ENCODE results near the gene MCM3AP.

The MCM3AP gene

GRCh38 chr21:46223217-46223616 is 62.2 kb downstream of the MCM3AP start:
- no peak overlapping the region for H3K27ac ChIP-seq
- H3K4me3 ChIP-seq = no peak overlapping the region

- Histone ChIP-seq H3K4me3 (no peak overlapping the region), H3K27ac (no peak overlapping the region)
Observed at GRCh38 chr21:46222436-46223116, 62.8 kb downstream of the MCM3AP start.

- H3K27ac ChIP-seq = no peak overlapping the region
- no peak overlapping the region for H3K4me3 ChIP-seq
Observed at GRCh38 chr21:46221664-46222435, 63.6 kb downstream of the MCM3AP start.

DNA sequence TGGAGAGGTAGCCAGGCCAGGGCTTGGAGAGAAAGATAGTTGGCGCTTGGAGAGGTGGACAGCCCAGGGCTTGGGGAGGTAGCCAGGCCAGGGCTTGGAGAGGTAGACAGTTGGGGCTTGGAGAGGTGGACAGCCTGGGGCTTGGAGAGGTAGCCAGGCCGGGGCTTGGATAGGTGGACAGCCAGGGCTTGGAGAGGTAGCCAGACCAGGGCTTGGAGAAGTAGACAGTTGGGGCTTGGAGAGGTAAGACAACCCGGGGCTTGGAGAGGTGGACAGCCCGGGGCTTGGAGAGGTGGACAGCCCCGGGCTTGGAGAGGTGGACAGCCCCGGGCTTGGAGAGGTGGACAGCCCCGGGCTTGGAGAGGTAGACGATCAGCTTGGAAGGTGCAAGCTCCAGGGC is 64.6 kb downstream of the MCM3AP start:
- Histone ChIP-seq H3K27ac (no peak overlapping the region), H3K4me3 (no peak overlapping the region)

GRCh38 chr21:46220275-46220810 is 65.1 kb downstream of the MCM3AP start:
- no peak overlapping the region for H3K4me3 ChIP-seq
- H3K27ac ChIP-seq = no peak overlapping the region

DNA sequence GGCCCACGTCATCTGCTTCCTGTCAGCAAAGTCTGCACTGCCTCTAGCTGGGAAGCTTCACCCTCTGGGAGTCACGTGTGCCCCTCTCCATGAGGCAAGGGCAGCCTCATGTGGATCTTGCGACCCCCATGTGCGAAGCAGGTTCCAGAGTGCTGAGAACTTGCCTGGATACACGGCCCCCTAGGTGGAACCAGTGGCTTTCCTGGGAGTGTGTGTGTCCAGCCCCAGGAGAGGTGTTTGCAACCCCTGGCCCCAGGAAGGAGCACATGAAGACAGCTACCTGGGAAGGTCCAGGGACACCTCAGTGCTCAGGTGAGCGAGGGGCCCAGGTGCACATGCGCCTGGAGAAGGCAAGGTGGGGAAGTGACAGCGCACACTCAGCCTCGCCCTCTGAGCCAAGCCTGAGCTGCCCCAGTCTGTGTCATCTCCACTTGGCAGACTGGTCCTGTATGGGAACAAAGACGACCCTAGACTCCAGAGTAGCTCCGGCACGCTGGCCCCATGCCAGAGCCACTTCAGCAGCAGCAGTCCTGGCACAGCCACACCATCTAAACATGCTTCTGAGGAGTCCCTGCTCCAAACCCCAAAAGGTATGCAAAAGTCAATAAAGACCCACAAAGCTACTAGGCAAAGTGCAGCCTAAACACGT is 65.7 kb downstream of the MCM3AP start:
- H3K4me3 ChIP-seq = no peak overlapping the region
- H3K27ac ChIP-seq = no peak overlapping the region

GRCh38 chr21:46218906-46219590 is 66.4 kb downstream of the MCM3AP start:
- Histone ChIP-seq H3K4me3 (no peak overlapping the region), H3K27ac (no peak overlapping the region)

GRCh38 chr21:46217511-46218196 is 67.8 kb downstream of the MCM3AP start:
- H3K4me3 ChIP-seq = no peak overlapping the region
- no peak overlapping the region for H3K27ac ChIP-seq

DNA sequence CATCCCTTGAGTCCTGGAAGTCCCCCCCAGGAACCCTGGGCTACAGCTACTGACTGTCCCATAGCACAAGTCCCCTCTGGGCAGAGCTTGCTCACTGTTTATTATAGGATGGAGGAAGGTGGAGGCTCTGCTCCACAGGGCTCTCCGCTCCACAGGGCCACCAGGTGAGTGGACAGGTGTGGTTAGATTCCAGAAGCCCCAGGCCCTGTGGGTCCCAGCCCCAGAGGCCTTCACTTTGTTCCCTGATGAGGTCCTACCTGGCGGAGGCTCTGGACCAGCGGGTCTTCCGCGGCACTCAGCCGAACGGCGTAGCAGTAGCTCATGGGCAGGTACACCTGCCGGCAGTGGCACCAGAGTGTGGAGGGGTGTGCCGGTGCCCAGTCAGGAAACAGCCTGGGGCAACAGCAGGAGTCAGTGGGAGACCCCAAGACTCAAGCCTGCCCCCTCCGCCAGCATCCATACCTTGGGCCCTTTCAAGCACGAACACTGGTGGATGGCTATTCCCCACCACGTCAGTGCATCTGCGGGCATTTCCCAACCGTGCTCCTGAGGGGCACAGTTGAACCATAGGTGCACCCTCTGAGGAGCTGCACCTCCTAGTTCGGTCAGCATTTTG is 69.2 kb downstream of the MCM3AP start:
- no peak overlapping the region for H3K4me3 ChIP-seq
- no peak overlapping the region for H3K27ac ChIP-seq

GRCh38 chr21:46215436-46216131 is 69.8 kb downstream of the MCM3AP start:
- Histone ChIP-seq H3K27ac (peak overlapping the region in 1 of 21 experiments; percentile 10), H3K4me3 (no peak overlapping the region)

- no peak overlapping the region for H3K27ac ChIP-seq
Observed at GRCh38 chr21:46214478-46215340, 70.7 kb downstream of the MCM3AP start.

GRCh38 chr21:46213620-46214286 is 71.7 kb downstream of the MCM3AP start:
- H3K4me3 ChIP-seq = no peak overlapping the region
- peak overlapping the region in 1 of 21 experiments; percentile 4 for H3K27ac ChIP-seq

More at GRCh38 chr21:46214478-46215340, 70.7 kb downstream of the MCM3AP start:
- no peak overlapping the region for H3K4me3 ChIP-seq

GRCh38 chr21:46212721-46213484 is 72.5 kb downstream of the MCM3AP start:
- no peak overlapping the region for H3K4me3 ChIP-seq
- peak overlapping the region in 2 of 21 experiments; percentile 6 to 13 for H3K27ac ChIP-seq

DNA sequence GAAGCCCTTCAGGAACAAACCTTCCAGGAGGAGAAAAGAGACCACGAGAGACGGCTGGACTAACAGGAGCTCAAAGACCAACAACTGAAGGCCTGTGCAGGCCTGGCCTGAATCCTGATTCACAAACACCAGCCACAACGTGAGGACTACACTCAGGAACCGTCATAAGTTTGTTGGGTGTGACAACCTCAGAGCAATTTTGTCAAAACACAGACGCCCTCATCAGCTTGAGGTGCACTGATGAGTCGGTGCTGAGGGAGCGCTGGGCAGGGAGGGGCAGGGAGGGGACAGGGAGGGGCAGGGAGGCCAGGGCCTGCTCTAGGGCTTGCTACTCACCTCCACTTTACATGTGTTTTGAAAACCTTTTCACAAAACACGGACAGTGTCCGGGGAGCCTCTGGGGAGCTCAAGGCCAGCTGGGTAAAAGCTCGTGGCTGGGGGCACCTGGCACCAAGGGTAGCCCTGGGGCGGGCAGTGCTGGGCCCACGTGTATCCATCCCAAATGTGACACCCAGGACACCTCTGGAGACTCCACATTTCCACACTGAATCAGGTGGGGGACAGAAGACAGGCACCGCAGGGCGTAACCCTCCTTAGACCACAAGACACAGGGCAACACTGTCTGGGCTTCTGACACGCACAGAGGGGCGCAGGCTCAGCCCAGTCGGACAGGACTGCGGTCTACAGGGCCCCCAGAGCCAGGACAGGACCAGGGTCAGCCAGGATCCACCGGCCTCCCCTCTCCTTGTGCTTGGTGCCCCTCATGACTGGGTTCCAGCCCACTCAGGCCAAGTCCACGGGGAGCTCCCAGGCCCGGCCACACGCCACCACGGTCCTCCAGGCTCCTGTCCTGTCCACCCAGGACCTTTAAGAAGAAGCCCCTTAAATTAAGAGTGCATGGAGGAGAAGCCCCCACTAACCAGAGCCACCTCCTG is 73.4 kb downstream of the MCM3AP start:
- Histone ChIP-seq H3K27ac (peak overlapping the region in 1 of 21 experiments; percentile 6), H3K4me3 (no peak overlapping the region)

DNA sequence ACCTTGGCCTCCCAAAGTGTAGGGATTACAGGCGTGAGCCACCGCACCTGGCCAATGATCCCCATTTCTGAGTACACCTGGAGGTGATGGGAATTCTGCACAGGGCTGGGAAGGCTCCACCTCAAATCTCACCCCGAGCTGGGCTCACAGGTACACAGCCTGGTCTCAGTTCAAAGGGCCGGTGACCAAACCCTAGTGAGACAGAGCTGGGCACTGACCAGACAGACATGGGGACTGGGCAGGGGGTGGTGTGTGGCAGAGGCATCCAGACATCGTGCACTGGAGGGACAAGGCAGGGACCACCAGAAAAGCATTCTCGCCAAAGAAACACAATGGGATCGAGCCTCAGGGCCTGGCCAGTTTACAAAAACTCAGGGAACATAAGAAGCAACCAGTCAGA is 74.0 kb downstream of the MCM3AP start:
- Histone ChIP-seq H3K4me3 (no peak overlapping the region), H3K27ac (peak overlapping the region in 1 of 21 experiments; percentile 22)

All from skin epidermis (tissue), 12 donors.